Gastroesophageal sphincter (tissue), 3 donors: ENCODE data around the gene SCGB3A1.

ENCODE experiments used
- CTCF ChIP-seq, 4 experiments: fragments of 200-600 bp in 2 of 4; fragments of 450-650 bp in 2 of 4; sonication (generic) in 1 of 4; IDR thresholded peaks; one replicate each; pipeline ENCODE4 v1.5.1; 2017 to 2019; ENCODE audit warnings: antibody characterized with exemption in 4 of 4, mild to moderate bottlenecking in 2 of 4, moderate library complexity in 2 of 4
- EP300 ChIP-seq: sonication (generic); formaldehyde crosslinking; IDR thresholded peaks from one replicate; pipeline ENCODE4 v1.6.1; 2017; ENCODE audit warnings: antibody characterized with exemption, mild to moderate bottlenecking
- POLR2AphosphoS5 ChIP-seq: sonication (generic); formaldehyde crosslinking; IDR thresholded peaks from one replicate; pipeline ENCODE4 v1.6.1; 2017; ENCODE audit warnings: antibody characterized with exemption

GRCh38 chr5:180599981-180600553 is 8.8 kb upstream of the SCGB3A1 start:
- TF ChIP-seq CTCF (IDR thresholded peaks at IDR 0.05) (no peak), POLR2AphosphoS5 (no peak), EP300 (no peak)
